Osteocyte (in vitro differentiated cells): ENCODE data around the gene STXBP5L. TPM values are rescaled to one million over a fixed set of nuclear protein-coding genes. Genes with fewer than 3 reads are reported as not detected.
"Not testable (repeated sequence)": the region's sequence is repeated elsewhere in the genome, so short reads cannot be mapped to it uniquely, and the experiment has no call there.

ENCODE experiments used
- DNase-seq: peaks from one replicate; pipeline ENCODE4 v3.0.0; 2021; ENCODE audit warnings: mixed read lengths; ENCODE audit not compliant: unreplicated experiment; ENCODE audit errors: extremely low spot score
- H3K27ac Mint-ChIP-seq: one replicate; pipeline ENCODE4 v1.8.0; 2021; ENCODE audit warnings: mild to moderate bottlenecking, mixed read lengths; ENCODE audit not compliant: unreplicated experiment
- H3K27me3 Mint-ChIP-seq: one replicate; pipeline ENCODE4 v1.8.0; 2021; ENCODE audit warnings: mixed read lengths; ENCODE audit not compliant: unreplicated experiment
- H3K36me3 Mint-ChIP-seq: one replicate; pipeline ENCODE4 v1.8.0; 2021; ENCODE audit warnings: mixed read lengths; ENCODE audit not compliant: unreplicated experiment
- H3K4me1 Mint-ChIP-seq: one replicate; pipeline ENCODE4 v1.8.0; 2021; ENCODE audit warnings: mixed read lengths; ENCODE audit not compliant: unreplicated experiment
- H3K4me3 Mint-ChIP-seq: one replicate; pipeline ENCODE4 v1.8.0; 2021; ENCODE audit warnings: mild to moderate bottlenecking, moderate library complexity, mixed read lengths; ENCODE audit not compliant: unreplicated experiment
- H3K9me3 Mint-ChIP-seq: one replicate; pipeline ENCODE4 v1.8.0; 2021; ENCODE audit warnings: mixed read lengths; ENCODE audit not compliant: unreplicated experiment
- CTCF ChIP-seq: fragments of 200-600 bp; sonication (generic); IDR thresholded peaks from 2 replicates; pipeline ENCODE4 v1.5.0; 2021; ENCODE audit warnings: antibody characterized with exemption, mild to moderate bottlenecking, moderate library complexity
- total RNA-seq: library from RNA; stranded (reverse); gene quantifications from 2 replicates; pipeline ENCODE4 v1.2.1, GENCODE V29; 2021

Gene STXBP5L
- total RNA-seq, 1 donor from 2014 or later = not detected

- H3K27ac Mint-ChIP-seq = peak overlapping the region; percentile 84
- no peaks in the 10 kb centered on the region for H3K27me3 Mint-ChIP-seq
- H3K4me1 Mint-ChIP-seq = peaks cover 11% of the 10 kb centered on the region
- TF ChIP-seq CTCF = no peak
- DNase-seq = no peak
- H3K9me3 Mint-ChIP-seq = no peaks in the 10 kb centered on the region
- peak overlapping the region; percentile 67 for H3K4me3 Mint-ChIP-seq
- no peaks in the 10 kb centered on the region for H3K36me3 Mint-ChIP-seq
These were observed 523.9 kb downstream of the STXBP5L start for GRCh38 chr3:121431726-121432517.

- Mint-ChIP-seq H3K4me1 (peaks cover 11% of the 10 kb centered on the region), H3K27me3 (no peaks in the 10 kb centered on the region), H3K36me3 (no peaks in the 10 kb centered on the region), H3K4me3 (no peak overlapping the region), H3K27ac (no peak overlapping the region), H3K9me3 (no peaks in the 10 kb centered on the region)
- no peak for TF ChIP-seq CTCF
- DNase-seq = no peak
These were observed 528.1 kb downstream of the STXBP5L start for GRCh38 chr3:121436074-121436473.

GRCh38 chr3:121436641-121437040 is 528.6 kb downstream of the STXBP5L start:
- no peaks in the 10 kb centered on the region for H3K36me3 Mint-ChIP-seq
- no peak overlapping the region for H3K4me3 Mint-ChIP-seq
- no peaks in the 10 kb centered on the region for H3K27me3 Mint-ChIP-seq
- no peak overlapping the region for H3K27ac Mint-ChIP-seq
- no peak for TF ChIP-seq CTCF
- H3K9me3 Mint-ChIP-seq = no peaks in the 10 kb centered on the region
- no peak for DNase-seq
- H3K4me1 Mint-ChIP-seq = peaks cover 11% of the 10 kb centered on the region

GRCh38 chr3:121443456-121443855 is 535.5 kb downstream of the STXBP5L start:
- no peak for DNase-seq
- Mint-ChIP-seq H3K36me3 (peaks cover 9% of the 10 kb centered on the region), H3K4me3 (no peak overlapping the region), H3K27ac (no peak overlapping the region), H3K9me3 (peaks cover 16% of the 10 kb centered on the region), H3K27me3 (no peaks in the 10 kb centered on the region), H3K4me1 (no peaks in the 10 kb centered on the region)
- no peak for TF ChIP-seq CTCF

- not testable (repeated sequence) for DNase-seq, H3K4me3 Mint-ChIP-seq, H3K4me1 Mint-ChIP-seq, H3K27ac Mint-ChIP-seq, H3K27me3 Mint-ChIP-seq
- Mint-ChIP-seq H3K36me3 (peaks cover 17% of the 10 kb centered on the region), H3K9me3 (peaks cover 16% of the 10 kb centered on the region)
These were observed 543.7 kb downstream of the STXBP5L start for GRCh38 chr3:121451752-121452151.
